Stimulated activated naive CD4-positive, alpha-beta T cell (primary cell): Measurements from ENCODE around the gene OR5A2.
"Not testable (repeated sequence)": the region's sequence is repeated elsewhere in the genome, so short reads cannot be mapped to it uniquely, and the experiment has no call there.

Experiments
- DNase-seq, 6 experiments: peaks; one replicate each; lab custom pipeline; 2025; lab: John Stamatoyannopoulos, UW

Gene OR5A2

DNA sequence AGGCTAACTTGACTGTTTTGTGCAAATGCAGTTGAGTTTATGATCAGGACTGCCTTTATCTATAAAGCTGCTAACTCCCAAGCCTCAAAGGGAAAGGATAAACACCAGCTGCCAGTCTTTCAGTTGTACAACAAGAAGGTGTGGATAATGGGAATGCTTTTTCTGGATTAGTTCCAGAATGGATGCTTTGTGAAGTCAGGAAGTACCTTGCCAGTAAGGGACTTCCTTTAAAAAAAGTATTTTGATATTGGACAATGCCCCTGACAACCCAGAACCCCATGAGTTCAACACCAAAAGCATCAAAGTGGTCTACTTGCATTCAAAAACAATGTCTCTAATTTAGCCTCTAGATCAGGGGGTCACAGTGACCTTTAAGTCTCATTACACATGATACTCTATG, 32.0 kb downstream of the OR5A2 start:
- no peak for DNase-seq

DNA sequence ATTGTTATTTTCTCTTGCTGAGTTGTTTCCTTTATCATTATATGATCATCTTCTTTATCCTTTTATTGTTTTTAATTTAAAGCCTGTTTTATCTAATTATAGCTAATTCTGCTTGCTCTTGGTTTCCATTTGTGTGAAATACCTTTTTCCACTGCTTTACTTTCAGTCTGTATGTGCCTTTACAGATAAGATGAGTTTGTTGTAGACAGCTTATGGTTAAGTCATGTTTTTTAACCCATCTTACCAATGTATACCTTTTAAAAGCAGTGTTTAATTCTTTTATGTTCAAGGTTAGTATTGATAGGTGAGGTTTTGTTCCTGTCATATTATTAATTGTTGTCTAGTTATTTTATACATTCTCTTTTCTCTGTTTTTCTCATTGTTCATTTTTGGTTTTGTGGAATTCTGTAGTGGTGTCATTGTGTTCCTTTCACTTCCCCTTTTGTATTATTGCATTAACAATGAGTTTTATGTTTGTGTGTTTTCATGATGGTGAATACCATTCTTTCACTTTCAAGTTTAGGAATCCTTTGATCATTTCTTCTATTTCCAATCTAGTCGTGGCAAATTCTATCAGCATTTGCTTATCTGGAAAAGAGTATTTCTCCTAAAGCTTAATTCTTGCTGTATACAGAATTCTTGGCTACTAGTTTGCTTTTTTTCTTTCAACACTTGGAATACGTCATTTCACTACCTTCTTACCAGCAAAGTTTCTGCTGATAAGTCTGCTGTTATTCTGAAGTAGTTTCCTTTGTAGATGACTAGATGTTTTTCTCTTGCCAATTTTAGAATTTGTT, 45.8 kb downstream of the OR5A2 start:
- no peak for DNase-seq

DNA sequence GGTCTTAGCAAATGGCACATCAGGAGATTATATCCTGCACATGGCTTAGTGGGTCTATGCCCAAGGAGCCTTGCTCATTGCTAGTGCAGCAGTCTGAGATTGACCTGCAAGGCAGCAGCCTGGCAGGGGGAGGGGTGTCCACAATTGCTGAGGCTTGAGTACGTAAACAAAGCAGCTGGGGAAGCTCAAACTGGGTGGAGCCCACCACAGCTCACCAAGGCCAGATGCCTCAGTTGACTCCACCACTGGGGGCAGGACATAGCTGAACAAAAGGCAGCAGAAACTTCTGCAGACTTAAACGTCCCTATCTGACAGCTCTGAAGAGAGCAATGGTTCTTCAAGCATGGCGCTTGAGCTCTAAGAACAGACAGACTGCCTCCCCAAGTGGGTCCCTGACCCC, 53.9 kb downstream of the OR5A2 start:
- DNase-seq: not testable (repeated sequence)

DNA sequence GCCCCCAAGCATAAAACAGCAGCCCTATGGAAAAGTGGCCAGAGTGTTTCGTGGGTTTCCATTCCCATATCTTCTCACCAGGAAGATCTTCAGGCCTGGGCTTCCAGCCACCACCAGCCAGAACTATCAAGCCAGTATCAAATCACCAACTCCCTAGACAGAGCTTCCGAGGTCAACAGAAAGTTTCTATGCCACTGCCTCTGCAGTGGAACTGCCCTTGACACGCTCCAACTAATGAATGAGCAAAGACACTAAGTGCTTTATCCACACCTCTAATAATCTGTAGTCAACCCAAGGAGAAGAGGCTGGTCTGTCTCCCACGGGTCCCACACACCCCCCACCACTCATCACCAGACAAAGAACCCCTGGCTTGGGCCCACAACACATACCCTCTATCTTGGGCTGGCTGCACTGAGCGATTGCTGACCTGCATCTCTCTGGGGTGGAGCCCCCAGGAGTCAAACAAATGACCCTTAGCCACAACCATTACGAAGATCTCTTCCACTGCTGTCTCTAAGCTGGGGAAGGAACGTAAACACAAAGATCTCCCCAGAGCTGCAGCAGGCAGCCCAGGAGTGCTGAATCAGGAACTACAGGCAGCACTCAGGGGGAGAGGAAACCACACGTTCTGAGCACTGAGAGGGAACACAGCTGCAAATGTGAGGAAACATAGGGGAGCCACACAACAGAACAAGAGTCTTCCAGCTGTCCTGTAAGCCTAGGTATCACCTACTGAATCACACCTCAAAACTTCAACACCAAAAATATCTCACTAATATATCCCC, 57.8 kb downstream of the OR5A2 start:
- DNase-seq: no peak
